Nephron (organoid): ENCODE measurements around the gene ATF7.

Experiments used
- H3K27ac Mint-ChIP-seq, 3 experiments: 2 replicates each; pipeline ENCODE4 v1.8.0; 2020; ENCODE audit warnings: mixed read lengths in 3 of 3, mild to moderate bottlenecking in 2 of 3, moderate library complexity in 1 of 3
- H3K27me3 Mint-ChIP-seq: 2 replicates; pipeline ENCODE4 v1.8.0; 2021; ENCODE audit warnings: low read depth, mild to moderate bottlenecking, moderate library complexity, mixed read lengths
- H3K36me3 Mint-ChIP-seq: 2 replicates; pipeline ENCODE4 v1.8.0; 2020; ENCODE audit warnings: low read depth, mixed read lengths
- H3K4me1 Mint-ChIP-seq: 2 replicates; pipeline ENCODE4 v1.8.0; 2020; ENCODE audit warnings: mixed read lengths
- H3K4me3 Mint-ChIP-seq, 3 experiments: 2 replicates each; pipeline ENCODE4 v1.8.0; 2020; ENCODE audit warnings: mild to moderate bottlenecking in 3 of 3, mixed read lengths in 3 of 3, moderate library complexity in 2 of 3
- H3K9me3 Mint-ChIP-seq: 2 replicates; pipeline ENCODE4 v1.8.0; 2020; ENCODE audit warnings: mixed read lengths
- TF ChIP-seq, protein P1 (sequence below), 3 experiments: fragments of 200-600 bp; sonication (generic); IDR thresholded peaks; one replicate each; pipeline ENCODE4 v1.5.0; 2021; ENCODE audit warnings: antibody characterized with exemption in 3 of 3; ENCODE audit not compliant: unreplicated experiment in 3 of 3

Gene ATF7

DNA sequence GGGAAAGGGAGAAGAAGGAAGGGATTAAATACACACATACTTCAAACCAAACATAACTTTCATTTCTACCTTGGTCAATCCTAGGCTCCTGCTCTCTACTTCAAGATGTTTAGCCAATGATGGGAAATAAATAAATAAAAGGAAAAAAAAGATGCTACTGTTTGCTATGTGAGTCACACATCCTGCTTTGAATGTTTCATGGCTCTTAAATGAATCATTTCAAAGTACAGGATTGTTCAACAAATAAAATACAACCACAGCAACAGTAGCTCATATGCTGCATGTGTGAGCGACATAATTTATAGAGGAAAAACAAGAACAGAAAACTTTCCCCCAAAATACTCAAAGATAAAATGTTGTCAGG lies 64.6 kb downstream of the ATF7 start:
- Mint-ChIP-seq H3K4me3 (no peak overlapping the region), H3K27ac (peak overlapping the region; percentile 30 to 76 (median 41)), H3K9me3 (no peaks in the 10 kb centered on the region), H3K4me1 (peaks cover 56% of the 10 kb centered on the region), H3K27me3 (no peaks in the 10 kb centered on the region), H3K36me3 (peaks cover 19% of the 10 kb centered on the region)
- TF ChIP-seq, protein P1, sequence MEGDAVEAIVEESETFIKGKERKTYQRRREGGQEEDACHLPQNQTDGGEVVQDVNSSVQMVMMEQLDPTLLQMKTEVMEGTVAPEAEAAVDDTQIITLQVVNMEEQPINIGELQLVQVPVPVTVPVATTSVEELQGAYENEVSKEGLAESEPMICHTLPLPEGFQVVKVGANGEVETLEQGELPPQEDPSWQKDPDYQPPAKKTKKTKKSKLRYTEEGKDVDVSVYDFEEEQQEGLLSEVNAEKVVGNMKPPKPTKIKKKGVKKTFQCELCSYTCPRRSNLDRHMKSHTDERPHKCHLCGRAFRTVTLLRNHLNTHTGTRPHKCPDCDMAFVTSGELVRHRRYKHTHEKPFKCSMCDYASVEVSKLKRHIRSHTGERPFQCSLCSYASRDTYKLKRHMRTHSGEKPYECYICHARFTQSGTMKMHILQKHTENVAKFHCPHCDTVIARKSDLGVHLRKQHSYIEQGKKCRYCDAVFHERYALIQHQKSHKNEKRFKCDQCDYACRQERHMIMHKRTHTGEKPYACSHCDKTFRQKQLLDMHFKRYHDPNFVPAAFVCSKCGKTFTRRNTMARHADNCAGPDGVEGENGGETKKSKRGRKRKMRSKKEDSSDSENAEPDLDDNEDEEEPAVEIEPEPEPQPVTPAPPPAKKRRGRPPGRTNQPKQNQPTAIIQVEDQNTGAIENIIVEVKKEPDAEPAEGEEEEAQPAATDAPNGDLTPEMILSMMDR (IDR thresholded peaks at IDR 0.05; ENCODE audit: unreplicated experiment in 3 of 3) = no peak

GRCh38 chr12:53560912-53561589 lies 65.1 kb downstream of the ATF7 start:
- H3K9me3 Mint-ChIP-seq = no peaks in the 10 kb centered on the region
- peaks cover 56% of the 10 kb centered on the region for H3K4me1 Mint-ChIP-seq
- H3K27ac Mint-ChIP-seq = peak overlapping the region; percentile 41 to 80 (median 76)
- no peaks in the 10 kb centered on the region for H3K27me3 Mint-ChIP-seq
- no peak overlapping the region for H3K4me3 Mint-ChIP-seq
- TF ChIP-seq, protein P1 (IDR thresholded peaks at IDR 0.05; ENCODE audit: unreplicated experiment in 3 of 3) = no peak
- peaks cover 19% of the 10 kb centered on the region for H3K36me3 Mint-ChIP-seq

DNA sequence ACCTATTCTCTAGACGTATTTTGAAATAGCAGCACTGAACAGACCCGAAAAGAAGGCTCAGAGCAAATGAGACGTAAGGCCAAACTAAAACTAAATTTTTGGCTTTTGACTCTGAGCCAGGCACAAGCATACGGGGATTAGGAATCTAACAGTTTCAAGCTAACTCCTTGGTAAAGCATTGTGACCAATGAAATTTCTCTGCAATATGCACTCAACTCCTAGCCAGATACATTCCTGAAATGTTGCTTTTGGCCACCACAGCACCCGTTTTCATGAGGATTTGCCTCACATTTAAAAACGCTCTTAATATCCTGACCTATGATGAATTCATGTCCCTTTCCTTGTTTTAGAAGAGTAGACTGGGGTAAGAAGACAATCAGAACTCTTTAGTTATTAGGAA lies 65.8 kb downstream of the ATF7 start:
- Mint-ChIP-seq H3K27ac (peak overlapping the region; percentile 18 to 80 (median 76)), H3K9me3 (no peaks in the 10 kb centered on the region), H3K4me1 (peaks cover 50% of the 10 kb centered on the region), H3K27me3 (no peaks in the 10 kb centered on the region), H3K4me3 (no peak overlapping the region), H3K36me3 (peaks cover 19% of the 10 kb centered on the region)
- TF ChIP-seq, protein P1 (IDR thresholded peaks at IDR 0.05; ENCODE audit: unreplicated experiment in 3 of 3) = no peak

- Mint-ChIP-seq H3K4me3 (no peak overlapping the region), H3K9me3 (no peaks in the 10 kb centered on the region), H3K27me3 (no peaks in the 10 kb centered on the region), H3K27ac (peak overlapping the region; percentile 56 to 88 (median 61)), H3K4me1 (peaks cover 42% of the 10 kb centered on the region), H3K36me3 (peaks cover 19% of the 10 kb centered on the region)
- TF ChIP-seq, protein P1 (IDR thresholded peaks at IDR 0.05; ENCODE audit: unreplicated experiment in 3 of 3) = no peak
Measured at GRCh38 chr12:53558631-53559030, 67.6 kb downstream of the ATF7 start.

GRCh38 chr12:53552361-53553327 lies 73.5 kb downstream of the ATF7 start:
- Mint-ChIP-seq H3K36me3 (peaks cover 29% of the 10 kb centered on the region), H3K27ac (peak overlapping the region in 2 of 3 experiments; percentile 36 to 62), H3K4me3 (no peak overlapping the region), H3K27me3 (no peaks in the 10 kb centered on the region), H3K9me3 (no peaks in the 10 kb centered on the region), H3K4me1 (peaks cover 40% of the 10 kb centered on the region)
- TF ChIP-seq, protein P1 (IDR thresholded peaks at IDR 0.05; ENCODE audit: unreplicated experiment in 3 of 3) = no peak
